Lower leg skin (tissue), 3 donors: ENCODE results near the gene POU2F3.

Experiments used
- POLR2A ChIP-seq, 2 donors: fragments of 450-650 bp; IDR thresholded peaks; one replicate each; pipeline ENCODE4 v1.6.1; 2016 to 2017; ENCODE audit warnings: antibody characterized with exemption in 2 of 2, mild to moderate bottlenecking in 1 of 2, moderate library complexity in 1 of 2
- TF ChIP-seq, protein P1 (sequence below), 3 donors: fragments of 450-650 bp; IDR thresholded peaks; one replicate each; pipeline ENCODE4 v1.5.1; 2016; ENCODE audit warnings: antibody characterized with exemption in 3 of 3, mild to moderate bottlenecking in 3 of 3, moderate library complexity in 2 of 3

DNA sequence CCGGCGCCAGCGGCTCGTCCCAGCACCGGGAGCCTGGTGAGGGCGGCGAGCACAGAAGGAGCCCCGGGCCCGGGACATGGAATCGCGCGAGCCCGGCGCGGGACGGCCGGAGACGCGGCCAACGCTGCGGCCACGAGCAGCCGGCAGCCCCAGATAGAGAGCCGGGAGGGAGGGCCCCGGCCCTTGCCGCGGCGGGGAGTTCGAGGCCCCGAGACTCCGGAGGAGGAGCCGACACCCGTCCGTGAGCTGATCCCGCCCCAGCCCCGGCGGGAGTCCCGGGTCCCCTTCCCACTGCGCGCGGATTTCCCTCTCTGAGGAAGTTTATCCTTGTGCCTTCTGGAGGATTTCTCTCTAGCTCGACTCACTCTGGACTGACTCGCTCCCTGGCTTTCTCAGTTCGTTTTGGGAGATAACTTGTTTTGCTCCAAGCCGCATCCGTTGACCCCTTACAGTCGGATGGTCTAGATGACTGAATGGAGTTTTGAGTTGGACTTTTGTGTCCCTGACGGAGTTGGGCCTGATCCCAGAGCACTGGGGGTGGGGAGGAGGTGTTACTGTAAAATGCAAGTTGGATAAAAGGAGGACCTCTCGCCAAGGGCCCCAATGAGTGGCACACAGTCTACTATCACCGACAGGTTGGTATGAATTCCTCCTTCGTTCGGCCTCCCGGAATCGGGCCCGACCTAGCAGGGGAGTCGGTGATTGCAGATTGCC, 96.9 kb downstream of the POU2F3 start:
- TF ChIP-seq, protein P1, sequence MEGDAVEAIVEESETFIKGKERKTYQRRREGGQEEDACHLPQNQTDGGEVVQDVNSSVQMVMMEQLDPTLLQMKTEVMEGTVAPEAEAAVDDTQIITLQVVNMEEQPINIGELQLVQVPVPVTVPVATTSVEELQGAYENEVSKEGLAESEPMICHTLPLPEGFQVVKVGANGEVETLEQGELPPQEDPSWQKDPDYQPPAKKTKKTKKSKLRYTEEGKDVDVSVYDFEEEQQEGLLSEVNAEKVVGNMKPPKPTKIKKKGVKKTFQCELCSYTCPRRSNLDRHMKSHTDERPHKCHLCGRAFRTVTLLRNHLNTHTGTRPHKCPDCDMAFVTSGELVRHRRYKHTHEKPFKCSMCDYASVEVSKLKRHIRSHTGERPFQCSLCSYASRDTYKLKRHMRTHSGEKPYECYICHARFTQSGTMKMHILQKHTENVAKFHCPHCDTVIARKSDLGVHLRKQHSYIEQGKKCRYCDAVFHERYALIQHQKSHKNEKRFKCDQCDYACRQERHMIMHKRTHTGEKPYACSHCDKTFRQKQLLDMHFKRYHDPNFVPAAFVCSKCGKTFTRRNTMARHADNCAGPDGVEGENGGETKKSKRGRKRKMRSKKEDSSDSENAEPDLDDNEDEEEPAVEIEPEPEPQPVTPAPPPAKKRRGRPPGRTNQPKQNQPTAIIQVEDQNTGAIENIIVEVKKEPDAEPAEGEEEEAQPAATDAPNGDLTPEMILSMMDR (IDR thresholded peaks at IDR 0.05), result no peak
- TF ChIP-seq POLR2A (IDR thresholded peaks at IDR 0.05), result no peak
